GM13977 (cell line): Measurements from ENCODE around the gene SRPX2.
"Not testable (repeated sequence)": the region's sequence is repeated elsewhere in the genome, so short reads cannot be mapped to it uniquely, and the experiment has no call there.

Experiments used
- DNase-seq: peaks from one replicate; pipeline ENCODE4 v3.0.0; 2012; ENCODE audit warnings: low spot score
- CTCF ChIP-seq: IDR thresholded peaks from 2 replicates; pipeline ENCODE4 v1.5.1; 2012; ENCODE audit warnings: mild to moderate bottlenecking, control low read depth; ENCODE audit not compliant: insufficient read depth; ENCODE audit errors: extremely low read depth, missing control alignments
- in situ Hi-C: fragments of 300-500 bp; cut with MboI; formaldehyde crosslinking; loops from one replicate; pipeline ENCODE4 v1.12.0; 2022; ENCODE audit warnings: low sequenced_read_pairs, low pct_unique_long_range_greater_than_20kb, mixed read lengths, inconsistent platforms; ENCODE audit not compliant: unreplicated experiment

The SRPX2 gene

GRCh38 chrX:100704581-100705203, 60.7 kb downstream of the SRPX2 start:
- in situ Hi-C loops, result no loop called here
- TF ChIP-seq CTCF, result no peak
- no peak for DNase-seq

- in situ Hi-C loops, result no loop called here
Measured at GRCh38 chrX:100710816-100711215, 66.8 kb downstream of the SRPX2 start.

GRCh38 chrX:100717363-100717762, 73.4 kb downstream of the SRPX2 start:
- no peak for DNase-seq
- TF ChIP-seq CTCF, result no peak
- in situ Hi-C loops, result no loop called here

More at GRCh38 chrX:100710816-100711215, 66.8 kb downstream of the SRPX2 start:
- TF ChIP-seq CTCF, result no peak
- DNase-seq, result no peak

- no peak for TF ChIP-seq CTCF
- no peak for DNase-seq
- in situ Hi-C loops, result no loop called here
Measured at GRCh38 chrX:100719139-100719538, 75.1 kb downstream of the SRPX2 start.

GRCh38 chrX:100720301-100720700, 76.3 kb downstream of the SRPX2 start:
- in situ Hi-C loops, result no loop called here
- TF ChIP-seq CTCF, result no peak
- DNase-seq, result no peak

GRCh38 chrX:100721328-100721727, 77.3 kb downstream of the SRPX2 start:
- TF ChIP-seq CTCF, result no peak
- DNase-seq, result no peak
- in situ Hi-C loops, result no loop called here

GRCh38 chrX:100724006-100724405, 80.0 kb downstream of the SRPX2 start:
- DNase-seq, in situ Hi-C loops: not testable (repeated sequence)
